ENCODE results near the gene GLDC.

GLDC gene

DNA sequence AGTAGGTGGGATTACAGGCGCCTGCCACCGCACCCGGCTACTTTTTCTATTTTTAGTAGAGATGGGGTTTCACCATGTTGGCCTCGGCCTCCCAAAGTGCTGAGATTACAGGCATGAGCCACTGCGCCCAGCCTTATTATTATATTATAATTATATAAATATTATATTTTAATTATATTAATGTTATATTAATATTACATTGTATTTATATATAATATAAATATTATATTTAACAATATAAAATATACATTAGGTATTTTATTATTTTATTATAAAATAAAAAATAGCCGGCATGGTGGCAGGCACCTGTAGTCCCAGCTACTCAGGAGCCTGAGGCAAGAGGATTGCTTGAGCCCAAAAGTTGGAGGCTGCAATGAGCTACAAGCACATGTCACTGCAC, 21.6 kb upstream of the GLDC start:
- in situ Hi-C loops (cut with HindIII; ENCODE audit: low sequenced_read_pairs): no loop called here
- TF ChIP-seq, protein P1, sequence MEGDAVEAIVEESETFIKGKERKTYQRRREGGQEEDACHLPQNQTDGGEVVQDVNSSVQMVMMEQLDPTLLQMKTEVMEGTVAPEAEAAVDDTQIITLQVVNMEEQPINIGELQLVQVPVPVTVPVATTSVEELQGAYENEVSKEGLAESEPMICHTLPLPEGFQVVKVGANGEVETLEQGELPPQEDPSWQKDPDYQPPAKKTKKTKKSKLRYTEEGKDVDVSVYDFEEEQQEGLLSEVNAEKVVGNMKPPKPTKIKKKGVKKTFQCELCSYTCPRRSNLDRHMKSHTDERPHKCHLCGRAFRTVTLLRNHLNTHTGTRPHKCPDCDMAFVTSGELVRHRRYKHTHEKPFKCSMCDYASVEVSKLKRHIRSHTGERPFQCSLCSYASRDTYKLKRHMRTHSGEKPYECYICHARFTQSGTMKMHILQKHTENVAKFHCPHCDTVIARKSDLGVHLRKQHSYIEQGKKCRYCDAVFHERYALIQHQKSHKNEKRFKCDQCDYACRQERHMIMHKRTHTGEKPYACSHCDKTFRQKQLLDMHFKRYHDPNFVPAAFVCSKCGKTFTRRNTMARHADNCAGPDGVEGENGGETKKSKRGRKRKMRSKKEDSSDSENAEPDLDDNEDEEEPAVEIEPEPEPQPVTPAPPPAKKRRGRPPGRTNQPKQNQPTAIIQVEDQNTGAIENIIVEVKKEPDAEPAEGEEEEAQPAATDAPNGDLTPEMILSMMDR (IDR thresholded peaks at IDR 0.05; ENCODE audit: low read depth, low read length): no peak
- DNase-seq (ENCODE audit: low read depth, low spot score): no peak
- H3K4me3 ChIP-seq (ENCODE audit: low read depth, low read length): no peak overlapping the region

GRCh38 chr9:6665628-6666027, 20.1 kb upstream of the GLDC start:
- DNase-seq (ENCODE audit: low read depth, low spot score): no peak
- TF ChIP-seq, protein P1 (IDR thresholded peaks at IDR 0.05; ENCODE audit: low read depth, low read length): no peak
- H3K4me3 ChIP-seq (ENCODE audit: low read depth, low read length): no peak overlapping the region
- in situ Hi-C loops (cut with HindIII; ENCODE audit: low sequenced_read_pairs): no loop called here

DNA sequence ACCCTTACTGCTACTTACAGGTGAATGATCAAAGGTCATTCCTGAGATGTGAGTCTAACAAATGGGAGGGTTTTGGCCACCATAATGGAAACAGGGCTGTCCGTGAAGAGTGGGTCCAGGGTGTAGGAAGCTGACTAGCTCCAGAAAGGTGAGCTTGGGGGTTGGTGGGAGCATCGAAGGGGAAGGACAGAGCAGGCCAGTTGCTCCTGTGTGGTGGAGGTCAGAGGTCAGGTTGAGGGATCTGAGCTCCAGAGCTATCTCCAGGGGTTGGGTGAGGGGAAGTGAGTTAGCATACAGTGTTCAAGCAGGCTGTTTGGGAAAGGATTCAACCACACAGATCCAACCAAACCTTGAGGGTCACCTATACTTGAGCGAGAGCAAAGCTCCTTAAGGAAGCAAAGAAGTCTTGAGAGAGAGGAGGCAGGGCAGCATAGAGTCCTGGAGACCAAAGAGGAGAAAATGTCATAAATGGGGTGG, 18.7 kb upstream of the GLDC start:
- H3K4me3 ChIP-seq (ENCODE audit: low read depth, low read length): no peak overlapping the region
- TF ChIP-seq, protein P1 (IDR thresholded peaks at IDR 0.05; ENCODE audit: low read depth, low read length): no peak
- no peak for DNase-seq (ENCODE audit: low read depth, low spot score)
- in situ Hi-C loops (cut with HindIII; ENCODE audit: low sequenced_read_pairs): no loop called here

DNA sequence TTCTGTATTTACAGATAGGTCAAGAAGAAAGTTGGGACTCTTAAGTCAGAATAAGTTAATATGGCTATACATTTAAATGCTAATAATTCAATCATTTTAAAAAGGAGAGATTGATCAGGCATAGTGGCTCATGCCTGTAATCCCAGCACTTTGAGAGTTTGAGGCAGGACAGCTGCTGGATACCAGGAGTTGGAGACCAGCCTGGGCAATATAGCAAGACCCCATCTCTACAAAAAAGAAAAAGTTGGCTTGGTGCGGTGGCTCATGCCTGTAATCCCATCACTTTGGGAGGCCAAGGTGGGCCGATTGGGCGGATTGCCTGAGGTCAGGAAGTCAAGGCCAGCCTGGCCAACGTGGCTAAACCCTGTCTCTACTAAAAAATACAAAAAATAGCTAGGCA, 15.0 kb upstream of the GLDC start:
- TF ChIP-seq, protein P1 (IDR thresholded peaks at IDR 0.05; ENCODE audit: low read depth, low read length): no peak
- in situ Hi-C loops (cut with HindIII; ENCODE audit: low sequenced_read_pairs): no loop called here
- no peak overlapping the region for H3K4me3 ChIP-seq (ENCODE audit: low read depth, low read length)
- DNase-seq (ENCODE audit: low read depth, low spot score): no peak

DNA sequence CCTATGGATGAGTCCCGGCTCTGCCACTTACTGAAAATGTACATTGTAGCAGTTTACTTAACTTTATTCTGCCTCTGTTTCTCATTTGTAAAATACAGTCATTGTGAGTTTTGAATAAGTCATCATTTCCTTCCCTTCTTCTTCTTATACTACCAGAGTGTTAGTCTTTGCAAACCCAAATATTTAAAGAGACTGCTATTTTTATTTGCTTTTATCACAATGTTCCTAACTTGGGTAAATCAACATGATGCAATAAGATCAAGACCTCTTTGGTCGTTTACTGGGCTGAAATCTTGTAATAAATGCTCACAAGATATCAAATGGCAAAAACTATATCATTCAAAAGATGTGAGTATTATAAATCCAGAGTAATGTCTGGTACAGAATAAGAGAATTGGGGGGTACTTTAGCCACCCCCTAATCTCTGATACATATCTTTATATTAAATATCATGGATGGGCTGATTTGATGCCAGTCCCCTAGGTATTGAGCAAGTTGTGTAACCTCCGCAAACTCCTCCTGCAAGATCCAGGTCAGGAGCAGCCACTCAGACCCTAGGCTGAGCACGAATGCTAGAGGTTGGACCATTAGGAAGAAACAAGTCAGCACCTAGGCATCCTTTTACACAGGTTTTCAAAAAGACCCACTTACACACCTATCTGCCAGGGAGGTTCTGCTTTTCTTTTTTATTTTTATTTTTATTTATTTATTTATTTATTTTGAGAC, 13.3 kb upstream of the GLDC start:
- TF ChIP-seq, protein P1 (IDR thresholded peaks at IDR 0.05; ENCODE audit: low read depth, low read length): no peak
- no peak for DNase-seq (ENCODE audit: low read depth, low spot score)
- in situ Hi-C loops (cut with HindIII; ENCODE audit: low sequenced_read_pairs): no loop called here
- no peak overlapping the region for H3K4me3 ChIP-seq (ENCODE audit: low read depth, low read length)

DNA sequence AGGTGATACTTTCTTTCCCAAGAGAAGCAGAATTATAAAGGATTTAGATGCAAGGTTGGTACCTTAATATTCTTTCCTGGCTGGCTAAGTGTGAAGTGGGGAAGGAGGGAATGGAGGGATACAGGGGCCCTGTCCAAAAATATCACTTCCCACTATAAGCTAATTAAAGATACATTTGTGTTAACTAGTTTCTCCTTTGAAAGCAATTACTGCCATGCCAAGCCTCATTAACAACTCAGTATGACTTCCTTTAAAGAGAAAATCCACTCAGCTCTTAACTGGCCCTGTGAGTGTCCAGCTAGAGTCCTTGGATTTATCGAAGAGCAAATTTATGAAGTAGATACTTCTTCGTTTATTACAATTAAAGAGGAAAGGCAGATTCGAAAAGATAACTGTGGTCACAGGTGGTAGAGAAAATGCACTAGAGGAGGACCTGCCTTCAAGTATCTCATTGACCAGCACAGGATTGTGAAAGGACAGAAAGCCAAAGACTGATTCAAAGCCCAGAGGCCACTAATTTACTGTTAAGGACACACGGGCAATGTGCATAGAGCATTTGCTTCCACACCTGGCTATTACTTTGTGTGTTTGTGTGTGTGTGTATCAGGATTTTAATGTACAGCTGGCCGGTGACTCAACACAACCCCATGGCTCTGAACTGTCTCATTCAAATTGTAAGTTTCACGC, 11.2 kb upstream of the GLDC start:
- in situ Hi-C loops (cut with HindIII; ENCODE audit: low sequenced_read_pairs): no loop called here
- TF ChIP-seq, protein P1 (IDR thresholded peaks at IDR 0.05; ENCODE audit: low read depth, low read length): no peak
- no peak for DNase-seq (ENCODE audit: low read depth, low spot score)
- no peak overlapping the region for H3K4me3 ChIP-seq (ENCODE audit: low read depth, low read length)
